ENCODE measurements around the gene FOCAD.

Gene FOCAD

GRCh38 chr9:20734275-20734674 lies 50.2 kb downstream of the FOCAD start:
- DNase-seq (ENCODE audit: low read depth, low spot score), result no peak

DNA sequence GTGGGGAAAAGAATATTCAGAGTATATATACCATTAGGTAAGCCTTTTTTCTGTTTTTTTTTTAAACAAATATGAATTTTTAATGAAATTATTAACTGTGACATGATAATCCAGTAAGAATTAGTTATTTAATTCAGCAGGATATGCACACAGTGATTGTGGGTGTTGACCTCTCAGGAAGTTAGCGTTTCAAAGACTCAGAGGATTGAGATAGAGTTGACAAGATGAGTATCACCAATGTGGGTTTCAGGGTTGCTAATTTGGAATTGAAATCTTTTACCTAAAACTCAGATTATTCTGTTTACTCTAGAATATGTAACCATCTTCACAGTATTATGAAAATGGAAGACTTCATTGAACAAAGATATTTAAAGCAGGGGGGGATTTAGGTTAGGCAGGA lies 56.2 kb downstream of the FOCAD start:
- no peak for DNase-seq (ENCODE audit: low read depth, low spot score)

GRCh38 chr9:20740929-20741582 lies 57.0 kb downstream of the FOCAD start:
- DNase-seq (ENCODE audit: low read depth, low spot score), result no peak

DNA sequence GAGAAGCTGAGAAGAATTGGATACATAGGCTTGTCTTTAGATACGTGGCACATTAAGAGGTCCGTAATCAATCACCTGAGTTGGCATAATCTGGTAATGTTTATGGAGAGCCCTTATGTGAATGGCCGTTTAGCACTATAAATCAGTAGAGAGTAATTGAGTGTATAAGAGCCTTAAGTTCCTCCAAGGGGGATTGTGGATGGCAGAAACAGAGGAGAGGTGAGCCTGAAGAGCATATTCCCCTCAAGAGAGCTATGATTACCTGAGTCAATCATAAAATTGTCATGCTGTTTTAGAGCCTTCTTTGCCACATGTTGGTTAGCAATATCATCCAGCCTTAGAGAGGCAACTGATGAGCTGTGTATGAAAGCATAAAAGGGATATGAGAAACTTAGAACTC lies 58.8 kb downstream of the FOCAD start:
- no peak for DNase-seq (ENCODE audit: low read depth, low spot score)

- DNase-seq (ENCODE audit: low read depth, low spot score), result no peak
Observed at GRCh38 chr9:20744036-20744630, 60.1 kb downstream of the FOCAD start.

- no peak for DNase-seq (ENCODE audit: low read depth, low spot score)
Observed at GRCh38 chr9:20746967-20747366, 62.9 kb downstream of the FOCAD start.

GRCh38 chr9:20749496-20750198 lies 65.6 kb downstream of the FOCAD start:
- no peak for DNase-seq (ENCODE audit: low read depth, low spot score)

- DNase-seq (ENCODE audit: low read depth, low spot score), result no peak
Observed at GRCh38 chr9:20753761-20754160, 69.7 kb downstream of the FOCAD start.

- no peak for DNase-seq (ENCODE audit: low read depth, low spot score)
Observed at GRCh38 chr9:20754556-20754955, 70.5 kb downstream of the FOCAD start.

- no peak for DNase-seq (ENCODE audit: low read depth, low spot score)
Observed at GRCh38 chr9:20760246-20760891, 76.3 kb downstream of the FOCAD start.

- DNase-seq (ENCODE audit: low read depth, low spot score), result no peak
Observed at GRCh38 chr9:20770947-20771346, 86.9 kb downstream of the FOCAD start.

DNA sequence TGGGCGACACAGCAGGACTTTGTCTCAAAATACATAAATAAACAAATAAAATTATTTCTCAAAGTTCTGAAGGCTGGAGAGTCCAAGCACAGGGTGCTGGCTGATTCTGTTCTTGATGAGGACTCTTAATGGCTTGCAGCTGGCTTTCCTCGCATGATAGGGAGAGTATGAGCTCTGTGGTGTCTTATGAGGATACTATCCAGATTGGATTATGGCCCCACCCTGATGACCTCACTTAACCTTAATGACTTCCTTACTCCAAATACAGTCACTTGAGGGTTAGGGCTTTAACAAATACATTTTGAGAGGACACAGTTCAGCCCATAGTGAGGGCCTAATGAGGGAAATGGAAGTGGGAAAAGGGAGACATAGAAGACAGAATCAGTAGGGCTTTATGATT lies 87.7 kb downstream of the FOCAD start:
- DNase-seq (ENCODE audit: low read depth, low spot score), result no peak

- no peak for DNase-seq (ENCODE audit: low read depth, low spot score)
Observed at GRCh38 chr9:20775683-20776082, 91.6 kb downstream of the FOCAD start.

DNA sequence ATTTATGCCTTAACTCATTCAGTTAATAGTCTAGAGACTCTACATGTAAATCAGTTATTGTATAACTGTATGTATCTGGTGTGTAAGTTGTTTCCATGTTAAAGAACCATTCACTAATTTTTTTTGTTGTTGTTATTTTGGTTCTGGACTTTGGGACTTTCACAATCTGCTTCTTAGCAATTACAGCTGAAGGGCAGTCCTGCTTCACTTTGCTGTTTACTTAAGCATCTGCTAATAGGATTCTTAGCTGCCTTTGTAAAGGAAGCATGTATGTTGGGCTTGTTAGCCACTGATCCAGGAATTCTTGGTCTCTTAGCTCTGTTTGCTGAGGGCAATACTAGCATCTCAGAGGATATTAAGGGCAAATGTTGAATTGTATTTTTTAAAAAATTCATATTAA lies 97.0 kb downstream of the FOCAD start:
- DNase-seq (ENCODE audit: low read depth, low spot score), result no peak

GRCh38 chr9:20782289-20782688 lies 98.2 kb downstream of the FOCAD start:
- no peak for DNase-seq (ENCODE audit: low read depth, low spot score)

GRCh38 chr9:20783057-20784038 lies 99.3 kb downstream of the FOCAD start:
- no peak for DNase-seq (ENCODE audit: low read depth, low spot score)

- no peak for DNase-seq (ENCODE audit: low read depth, low spot score)
Observed at GRCh38 chr9:20784196-20784595, 100.1 kb downstream of the FOCAD start.

GRCh38 chr9:20786807-20787206 lies 102.7 kb downstream of the FOCAD start:
- no peak for DNase-seq (ENCODE audit: low read depth, low spot score)

GRCh38 chr9:20788526-20789451 lies 104.7 kb downstream of the FOCAD start:
- no peak for DNase-seq (ENCODE audit: low read depth, low spot score)

- no peak for DNase-seq (ENCODE audit: low read depth, low spot score)
Observed at GRCh38 chr9:20790721-20791120, 106.7 kb downstream of the FOCAD start.

Measured in activated CD4-positive, CD25-positive, alpha-beta regulatory T cell treated with anti-CD3 and anti-CD28 coated beads, Interleukin-2, amount 50 U/mL, for 16 hours (primary cell).